DMS 273 (cell line): ENCODE measurements around the gene CCT8L2.
"Not testable (repeated sequence)": the region's sequence is repeated elsewhere in the genome, so short reads cannot be mapped to it uniquely, and the experiment has no call there.

ENCODE experiments used
- DNase-seq: peaks from one replicate; lab custom pipeline; 2025; ENCODE audit not compliant: unreplicated experiment; lab: John Stamatoyannopoulos, UW

CCT8L2 gene

DNA sequence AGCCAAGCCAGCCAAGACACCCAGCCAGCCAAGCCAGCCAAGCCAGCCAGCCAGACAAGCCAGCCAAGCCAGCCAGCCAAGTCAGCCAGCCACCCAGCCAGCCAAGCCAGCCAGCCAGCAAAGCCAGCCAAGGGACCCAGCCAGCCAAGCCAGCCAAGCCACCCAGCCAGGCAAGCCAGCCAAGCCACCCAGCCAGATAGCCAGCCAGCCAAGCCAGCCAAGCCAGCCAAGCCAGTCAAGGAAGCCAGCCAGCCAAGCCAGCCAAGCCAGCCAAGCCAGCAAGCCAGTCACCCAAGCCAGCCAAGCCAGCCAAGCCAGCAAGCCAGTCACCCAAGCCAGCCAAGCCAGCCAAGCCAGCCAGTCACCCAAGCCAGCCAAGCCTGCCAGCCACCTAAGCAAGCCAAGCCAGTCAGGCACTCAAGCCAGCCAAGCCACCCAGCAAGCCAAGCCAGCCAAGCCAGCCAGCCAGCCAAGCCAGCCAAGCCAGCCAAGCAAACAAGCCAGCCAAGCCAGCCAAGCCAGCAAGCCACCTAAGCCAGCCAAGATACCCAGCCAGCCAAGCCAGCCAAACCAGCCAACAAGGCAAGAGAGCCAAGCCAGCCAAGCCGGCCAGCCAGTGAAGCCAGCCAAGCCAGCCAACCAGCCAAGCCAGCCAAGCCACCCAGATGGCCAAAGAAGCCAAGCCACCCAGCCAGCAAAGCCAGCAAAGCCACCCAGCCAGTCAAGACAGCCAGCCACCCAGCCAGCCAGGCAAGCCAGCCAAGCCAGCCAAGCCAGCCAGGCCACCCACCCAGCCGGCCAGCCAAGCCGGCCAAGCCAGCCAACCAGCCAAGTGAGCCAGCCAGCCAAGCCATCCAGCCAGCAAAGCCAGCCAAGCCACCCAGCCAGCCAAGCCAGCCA lies 33.3 kb downstream of the CCT8L2 start:
- DNase-seq = no peak

DNA sequence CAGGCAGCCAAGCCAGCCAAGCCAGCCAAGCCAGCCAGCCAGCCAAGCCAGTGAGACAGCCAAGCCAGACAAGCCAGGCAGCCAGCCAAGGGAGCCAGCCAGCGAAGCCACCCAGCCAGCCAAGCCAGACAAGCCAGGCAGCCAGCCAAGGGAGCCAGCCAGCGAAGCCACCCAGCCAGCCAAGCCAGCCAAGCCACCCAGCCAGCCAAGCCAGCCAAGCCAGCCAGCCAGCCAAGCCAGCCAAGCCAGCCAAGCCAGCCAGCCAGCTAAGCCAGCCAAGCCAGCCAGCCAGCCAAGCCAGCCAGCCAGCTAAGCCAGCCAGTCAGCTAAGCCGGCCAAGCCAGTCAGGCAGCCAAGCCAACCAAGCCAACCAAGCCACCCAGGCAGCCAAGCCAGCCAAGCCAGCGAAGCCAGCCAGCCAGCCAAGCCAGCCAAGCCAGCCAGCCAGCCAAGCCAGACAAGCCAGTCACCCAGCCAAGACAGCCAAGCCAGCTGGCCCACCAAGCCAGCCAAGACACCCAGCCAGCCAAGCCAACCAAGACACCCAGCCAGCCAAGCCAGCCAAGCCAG lies 34.1 kb downstream of the CCT8L2 start:
- DNase-seq = not testable (repeated sequence)

DNA sequence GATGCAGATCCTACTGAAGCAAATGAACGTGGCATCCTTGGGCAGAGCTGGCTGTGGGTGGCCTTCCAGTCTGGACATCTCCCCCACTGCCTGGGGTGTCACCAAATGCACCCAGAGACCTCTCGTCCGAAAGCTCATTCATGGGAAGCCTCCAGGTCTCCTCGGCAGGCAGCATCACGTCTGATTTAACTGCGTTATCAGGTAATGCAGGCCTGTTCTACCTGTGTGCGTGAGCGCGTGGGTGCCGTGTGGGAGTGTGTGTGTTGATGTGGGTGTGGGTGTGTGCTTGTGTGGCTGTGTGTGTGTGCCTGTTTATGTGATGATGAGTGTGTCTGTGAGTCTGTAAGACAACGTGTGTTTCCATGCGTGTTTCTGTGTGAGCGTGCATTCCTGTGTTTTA lies 35.1 kb downstream of the CCT8L2 start:
- DNase-seq = not testable (repeated sequence)

DNA sequence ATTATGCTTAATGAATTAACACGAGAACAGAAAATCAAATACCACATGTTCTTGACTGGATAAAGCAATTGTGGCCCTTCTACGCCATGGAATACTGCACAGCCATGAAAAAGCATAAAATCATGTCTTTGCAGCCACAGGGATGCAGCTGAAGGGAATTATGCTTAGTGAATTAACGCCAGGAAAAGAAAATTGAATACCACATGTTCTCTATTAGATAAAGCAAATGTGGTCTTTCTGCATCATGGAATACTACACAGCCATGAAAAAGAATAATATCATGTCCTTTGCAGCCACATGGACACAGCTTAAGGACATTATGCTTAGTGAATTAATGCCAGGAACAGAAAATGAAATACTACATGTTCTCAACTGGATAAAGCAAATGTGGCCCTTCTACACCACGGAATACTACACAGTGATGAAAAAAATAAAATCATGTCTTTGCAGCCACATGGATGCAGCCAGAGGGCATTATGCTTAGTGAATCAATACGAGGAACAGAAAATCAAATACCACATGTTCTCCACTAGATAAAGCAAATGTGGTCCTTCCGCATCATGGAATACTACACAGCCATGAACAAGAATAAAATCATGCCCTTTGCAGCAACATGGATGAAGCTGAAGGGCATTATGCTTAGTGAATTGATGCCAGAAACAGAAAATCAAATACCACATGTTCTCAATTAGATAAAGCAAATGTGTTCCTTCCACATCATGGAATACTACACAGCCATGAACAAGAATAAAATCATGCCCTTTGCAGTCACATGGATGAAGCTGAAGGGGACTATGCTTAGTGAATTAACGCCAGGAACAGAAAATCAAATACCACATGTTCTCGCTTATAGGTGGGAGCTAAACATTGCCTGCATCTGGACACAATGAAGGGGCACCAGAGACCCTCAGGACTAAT lies 37.3 kb downstream of the CCT8L2 start:
- not testable (repeated sequence) for DNase-seq

DNA sequence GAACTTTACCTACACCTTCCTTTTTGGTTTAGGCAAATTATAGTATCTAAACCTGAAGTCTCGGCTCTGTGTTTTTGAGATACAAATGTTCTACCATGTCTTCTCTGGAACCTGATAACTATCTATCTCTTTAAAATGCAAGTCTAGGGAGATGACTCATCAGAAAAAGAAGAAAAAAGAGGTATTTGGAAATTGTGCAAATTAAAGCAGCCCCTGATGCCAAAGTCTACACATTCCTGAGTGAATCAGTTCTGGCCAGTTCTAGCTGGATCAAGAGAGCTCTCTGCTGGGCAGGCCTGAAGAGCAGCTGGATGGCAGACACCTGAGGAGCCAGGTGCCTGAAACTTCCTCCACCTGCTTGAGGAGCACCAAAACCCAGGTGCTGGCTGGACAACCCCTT lies 49.3 kb downstream of the CCT8L2 start:
- DNase-seq = not testable (repeated sequence)
